Activated CD4-positive, alpha-beta T cell treated with anti-CD3 and anti-CD28 coated beads, Interleukin-2, amount 50 U/mL, for 1 hour (primary cell): ENCODE measurements around the gene LCE1B.

Experiments used
- DNase-seq: peaks from one replicate; pipeline ENCODE4 v3.0.0-alpha.2; 2020

The LCE1B gene, protein sequence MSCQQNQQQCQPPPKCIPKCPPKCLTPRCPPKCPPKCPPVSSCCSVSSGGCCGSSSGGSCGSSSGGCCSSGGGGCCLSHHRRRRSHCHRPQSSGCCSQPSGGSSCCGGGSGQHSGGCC

DNA sequence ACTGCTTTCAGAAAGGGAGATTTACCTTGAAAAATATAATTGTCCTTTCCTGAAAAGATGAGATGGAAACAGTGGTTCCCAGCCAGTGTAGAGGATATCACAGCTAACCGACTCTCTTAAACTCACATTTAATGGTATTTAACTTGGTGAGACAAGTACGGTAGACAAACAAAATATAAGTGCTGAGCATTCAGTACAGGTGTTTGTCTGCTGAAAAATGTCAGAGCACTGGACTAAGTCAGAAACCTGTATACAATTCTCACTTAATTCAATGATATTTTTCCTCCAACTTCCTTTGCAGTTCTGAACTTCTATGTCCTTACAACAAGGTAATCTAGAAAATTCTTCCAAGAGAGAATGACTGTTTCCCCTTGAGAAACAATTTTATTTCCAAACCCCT, at the start of gene LCE1B:
TSS of gene LCE1B (plus strand) at position 301 of the 400 bp plus-strand sequence. CDS start 476 bp downstream, outside the sequence.
- DNase-seq: no peak

DNA sequence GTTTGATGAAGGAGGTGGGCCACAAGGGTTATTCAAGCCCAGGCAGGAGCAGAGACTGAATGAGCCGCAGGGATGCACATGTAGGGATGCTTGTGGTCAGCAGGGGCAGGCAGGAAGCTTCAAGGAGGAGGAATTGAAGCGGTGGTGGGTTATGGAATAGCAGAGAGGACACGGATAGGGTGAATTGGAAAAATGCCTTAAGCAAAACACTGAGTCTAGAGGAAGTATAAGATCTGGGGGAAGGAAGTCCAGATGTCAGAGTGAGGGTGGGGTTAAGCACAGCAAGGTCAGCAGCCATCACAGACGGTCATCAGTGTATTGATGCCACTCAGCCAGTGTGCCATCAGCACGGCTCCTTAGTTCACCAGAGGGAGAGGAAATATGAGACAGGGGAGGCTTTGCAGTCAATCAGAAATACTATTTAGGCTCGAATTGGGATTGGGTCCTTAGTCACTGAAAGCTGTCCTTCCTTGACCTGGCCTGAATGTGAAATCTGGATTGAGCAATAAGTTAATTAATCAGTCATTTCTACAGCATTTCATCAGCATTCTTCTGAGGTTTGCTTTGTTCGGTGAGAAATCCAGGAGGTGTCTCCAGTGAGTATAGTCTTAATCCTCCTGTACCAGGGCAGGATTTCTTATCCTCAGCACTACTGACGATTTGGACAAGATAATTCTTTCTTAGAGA, 42.8 kb upstream of the LCE1B start:
- DNase-seq: no peak

DNA sequence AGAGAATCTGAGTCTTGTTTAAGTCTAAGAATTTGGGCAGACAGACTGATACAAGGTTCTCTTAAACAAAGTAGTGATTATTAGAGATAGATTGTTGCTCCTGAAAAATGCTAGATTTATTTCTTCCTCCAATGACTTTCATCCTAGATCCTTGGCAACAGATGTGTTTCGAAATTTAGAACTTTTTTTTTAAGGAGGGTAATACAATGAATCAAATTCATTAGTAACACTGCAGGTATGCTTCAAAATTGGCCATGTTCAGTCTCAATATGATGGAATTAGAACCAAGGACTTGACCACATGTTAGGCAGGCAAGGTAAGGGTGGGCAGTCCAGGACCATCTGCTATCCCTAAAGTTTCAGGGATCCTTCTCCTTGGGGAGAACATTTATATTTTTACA, 41.4 kb upstream of the LCE1B start:
- DNase-seq: no peak

DNA sequence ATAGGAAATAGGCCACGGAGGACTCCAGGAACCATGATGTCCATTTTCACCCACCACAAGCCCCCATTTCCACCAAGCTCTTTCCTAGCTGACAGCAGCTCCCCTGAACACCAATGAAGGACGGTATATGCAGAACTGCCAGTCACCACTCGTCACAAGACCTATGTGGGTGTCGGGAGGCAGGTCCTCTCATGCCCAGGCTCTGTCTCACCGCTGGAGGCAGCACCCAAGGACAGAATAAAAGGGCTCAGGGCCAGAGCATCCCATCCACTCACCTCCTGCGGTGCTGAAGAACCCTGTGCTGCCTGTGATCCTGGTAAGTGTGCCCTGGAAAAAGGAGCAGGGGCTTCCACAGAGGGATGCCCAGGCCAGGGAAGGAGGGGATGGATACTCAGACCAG, 36.9 kb upstream of the LCE1B start, which contains the start of gene LCE1F:
TSS of gene LCE1F (plus strand) at position 266 of the 400 bp plus-strand sequence. CDS start 1,232 bp downstream, outside the sequence.
- DNase-seq: no peak

DNA sequence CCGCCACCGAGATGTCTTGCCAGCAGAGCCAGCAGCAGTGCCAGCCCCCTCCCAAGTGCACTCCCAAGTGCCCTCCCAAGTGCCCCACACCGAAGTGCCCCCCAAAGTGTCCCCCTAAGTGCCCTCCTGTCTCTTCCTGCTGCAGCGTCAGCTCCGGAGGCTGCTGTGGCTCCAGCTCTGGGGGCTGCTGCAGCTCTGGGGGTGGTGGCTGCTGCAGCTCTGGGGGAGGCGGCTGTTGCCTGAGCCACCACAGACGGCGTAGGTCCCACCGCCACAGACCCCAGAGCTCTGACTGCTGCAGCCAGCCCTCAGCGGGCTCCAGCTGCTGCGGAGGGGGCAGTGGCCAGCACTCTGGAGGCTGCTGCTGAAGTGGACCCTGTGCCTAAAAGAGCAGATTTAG, 35.4 kb upstream of the LCE1B start:
- no peak for DNase-seq

DNA sequence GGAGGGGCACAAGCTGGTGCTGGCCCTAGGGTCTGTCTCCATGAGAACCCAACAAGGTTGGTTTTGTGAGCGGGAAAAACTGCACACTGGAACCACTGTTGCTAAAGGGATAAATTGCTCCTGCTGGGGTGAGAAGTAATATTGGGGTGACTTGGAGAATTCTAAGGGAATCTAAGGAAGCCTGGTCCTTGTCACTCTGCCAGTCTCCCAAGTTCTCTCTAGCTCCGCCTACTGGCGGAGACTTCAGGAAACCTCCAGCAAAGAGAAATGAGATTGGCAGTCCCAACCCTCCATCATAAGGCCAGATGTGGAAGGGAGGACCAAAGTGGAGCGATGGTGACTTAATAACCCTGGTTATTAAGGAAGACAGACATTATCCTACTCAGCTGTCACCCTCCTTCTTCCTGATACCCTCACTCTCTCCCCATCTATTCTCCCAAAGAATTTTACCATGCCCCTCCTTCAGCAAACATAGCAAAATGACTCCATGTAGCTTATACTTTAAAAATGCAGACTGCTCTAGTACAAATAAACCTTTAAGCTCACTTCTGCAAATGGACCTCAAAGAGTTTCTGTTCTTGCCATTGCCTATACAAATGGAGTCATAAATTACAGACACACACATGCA, 34.1 kb upstream of the LCE1B start:
- no peak for DNase-seq

DNA sequence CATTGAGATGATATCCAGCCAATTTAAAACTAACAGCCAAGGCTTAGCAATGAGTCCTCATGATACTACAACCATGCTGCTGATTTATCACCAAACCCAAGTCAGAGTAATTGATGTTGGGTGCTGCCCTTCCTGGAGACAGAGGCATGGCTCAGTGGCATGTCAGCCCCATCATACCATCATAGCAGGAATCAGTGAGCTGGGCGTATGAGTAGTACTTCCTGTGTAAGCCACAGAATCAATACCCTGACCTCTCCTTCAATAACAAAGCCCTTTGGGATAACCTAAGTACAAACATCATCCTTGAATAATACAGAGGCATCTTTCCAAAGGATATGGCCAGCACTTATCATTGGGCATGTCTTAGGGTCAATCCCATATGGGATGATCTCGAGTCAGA, 28.7 kb upstream of the LCE1B start:
- DNase-seq: no peak

DNA sequence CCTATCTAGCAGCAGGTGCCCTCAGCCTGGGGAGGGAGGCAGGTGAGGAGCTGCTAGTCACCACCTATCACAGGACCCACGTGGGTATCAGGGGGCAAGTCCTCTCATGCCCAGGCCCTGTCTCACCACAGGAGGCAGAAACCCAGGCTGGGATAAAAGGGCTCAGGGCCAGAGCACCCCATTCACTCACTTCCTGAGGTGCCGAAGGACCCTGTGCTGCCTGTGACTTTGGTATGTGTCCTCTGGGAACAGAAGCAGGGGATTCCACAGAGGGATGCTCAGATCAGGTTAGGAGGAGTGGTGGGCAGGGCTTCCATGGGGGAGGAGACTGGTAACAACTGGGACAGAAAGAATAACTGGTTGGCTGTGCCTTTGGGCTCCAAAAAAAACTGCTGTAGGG, 25.7 kb upstream of the LCE1B start, which contains the start of gene LCE1E:
TSS of gene LCE1E (plus strand) at position 181 of the 400 bp plus-strand sequence. CDS start 1,043 bp downstream, outside the sequence.
- DNase-seq: no peak

DNA sequence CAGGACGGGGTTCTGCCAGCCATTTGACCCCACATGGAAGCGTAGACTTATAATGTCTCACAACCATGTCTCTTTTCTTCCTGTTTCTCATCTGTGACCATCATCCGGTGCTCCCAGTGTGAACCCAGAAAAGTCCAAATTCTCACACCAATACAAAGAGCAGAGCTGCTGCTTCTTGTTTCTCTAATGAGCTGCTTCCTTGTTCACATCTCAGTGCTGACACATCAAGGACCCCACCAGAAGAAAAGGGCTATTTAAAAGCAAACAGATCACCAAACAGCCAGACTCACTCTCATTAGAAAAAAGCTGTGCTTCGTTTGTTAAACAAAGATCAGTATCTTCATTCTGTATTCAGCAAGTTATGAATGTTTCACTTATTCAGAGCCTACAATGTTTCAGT, 16.1 kb upstream of the LCE1B start:
- no peak for DNase-seq

DNA sequence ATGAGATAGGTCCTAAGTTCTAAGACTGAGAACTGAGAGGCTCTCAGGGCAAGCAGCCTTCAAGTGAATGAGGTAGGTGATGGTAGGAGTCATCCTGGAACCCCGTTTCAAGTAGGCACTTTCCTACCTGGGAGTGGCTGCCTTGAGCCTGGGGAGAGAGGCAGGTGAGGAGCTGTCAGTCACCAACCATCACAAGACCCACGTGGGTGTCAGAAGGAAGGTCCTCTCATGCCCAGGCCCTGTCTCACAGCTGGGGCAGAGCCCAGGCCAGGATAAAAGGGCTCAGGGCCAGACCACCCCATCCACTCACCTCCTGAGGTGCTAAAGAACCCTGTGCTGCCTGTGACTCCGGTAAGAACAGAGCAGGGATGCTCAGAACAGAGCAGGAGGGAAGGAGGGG, 15.3 kb upstream of the LCE1B start, which contains the start of gene LCE1D:
TSS of gene LCE1D (plus strand) at position 301 of the 400 bp plus-strand sequence. CDS start 1,074 bp downstream, outside the sequence.
- no peak for DNase-seq

DNA sequence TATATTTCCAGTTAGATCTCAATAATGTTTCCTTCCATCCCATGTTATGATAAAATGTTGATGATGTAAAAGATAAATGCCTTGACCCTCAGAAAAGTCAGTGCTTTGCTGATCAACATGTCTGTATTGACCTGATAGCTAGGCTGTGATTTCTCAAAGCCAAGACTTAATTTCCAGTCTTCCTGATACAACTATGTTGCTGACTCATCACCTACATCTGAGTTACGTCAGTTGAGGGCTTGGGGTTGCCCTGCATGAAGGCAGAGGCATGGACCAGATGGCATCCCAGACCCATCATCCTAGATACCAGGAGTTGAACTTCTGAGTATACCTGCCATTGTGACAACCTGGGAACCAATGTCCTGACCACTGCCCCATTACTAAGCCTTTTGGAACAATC, 10.4 kb upstream of the LCE1B start:
- no peak for DNase-seq

DNA sequence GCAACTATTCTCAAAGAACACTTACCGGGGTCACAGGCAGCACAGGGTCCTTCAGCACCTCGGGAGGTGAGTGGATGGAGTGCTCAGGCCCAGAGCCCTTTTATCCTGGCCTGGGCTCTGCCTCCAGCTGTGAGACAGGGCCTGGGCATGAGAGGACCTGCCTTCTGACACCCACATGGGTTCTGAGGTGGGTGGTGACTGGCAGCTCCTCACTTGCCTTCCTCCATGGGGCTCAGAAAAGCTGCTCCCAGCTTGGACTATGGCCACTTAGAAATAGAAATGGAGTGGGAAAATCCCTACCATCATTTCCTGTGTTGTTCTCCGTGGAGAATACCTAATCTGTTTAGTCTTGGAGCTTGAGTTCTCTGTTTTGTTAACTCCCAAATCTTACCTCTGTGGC, 5.2 kb upstream of the LCE1B start, which contains the start of gene LCE1C:
TSS of gene LCE1C (minus strand) at position 76 of the 400 bp plus-strand sequence. CDS start 1,173 bp downstream, outside the sequence.
- DNase-seq: no peak

DNA sequence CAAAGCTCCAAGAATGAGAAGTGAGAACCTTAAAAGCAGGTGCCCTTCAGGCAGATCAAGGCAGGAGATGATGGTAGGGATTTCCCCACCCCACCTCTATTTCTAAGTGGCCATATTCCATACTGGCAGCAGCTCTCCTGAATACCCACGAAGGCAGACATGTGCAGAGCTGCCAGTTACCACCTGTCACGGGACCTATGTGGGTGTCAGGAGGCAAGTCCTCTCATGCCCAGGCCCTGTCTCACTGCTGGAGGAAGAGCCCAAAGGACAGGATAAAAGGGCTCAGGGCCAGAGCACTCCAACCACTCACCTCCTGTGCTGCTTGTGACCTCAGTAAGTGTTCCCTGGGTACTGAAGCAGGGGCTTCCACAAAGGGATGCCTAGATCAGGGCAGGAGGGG, 721 bp upstream of the LCE1B start:
- no peak for DNase-seq

DNA sequence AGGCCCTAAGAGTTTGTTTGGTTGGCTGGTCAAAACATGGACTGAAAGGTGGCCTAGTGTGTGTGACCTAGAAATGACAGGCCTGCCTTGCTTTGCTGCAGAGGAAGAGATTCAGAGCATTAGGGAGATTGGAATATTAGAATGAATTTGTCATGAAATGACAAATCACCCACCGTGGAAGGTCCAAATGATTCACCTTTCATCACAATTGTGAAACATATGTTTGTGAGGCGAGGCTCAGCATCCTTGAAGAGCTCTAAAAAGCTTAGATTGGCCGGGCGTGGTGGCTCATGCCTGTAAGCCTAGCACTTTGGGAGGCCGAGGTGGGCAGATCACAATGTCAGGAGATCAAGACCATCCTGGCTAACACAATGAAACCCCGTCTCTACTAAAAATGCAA, 5.5 kb downstream of the LCE1B start:
- DNase-seq: no peak

DNA sequence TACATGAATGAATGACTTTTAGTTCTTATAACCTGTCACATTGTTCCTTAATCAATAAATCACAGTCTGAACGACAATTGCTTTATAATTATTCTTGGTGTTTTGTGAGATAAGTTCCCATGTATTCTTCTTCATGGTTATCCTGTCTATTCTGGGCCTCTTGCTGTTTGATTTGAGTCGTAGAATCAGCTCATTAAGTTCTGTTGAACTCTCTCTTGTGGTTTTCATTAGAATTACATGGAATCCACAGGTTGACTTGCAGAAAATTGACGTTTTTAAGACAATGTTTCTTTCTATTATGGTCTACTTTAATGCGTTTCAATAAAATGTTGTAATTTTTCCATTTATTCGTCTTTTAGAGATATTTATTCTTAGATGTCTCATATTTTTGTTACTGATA, 11.5 kb downstream of the LCE1B start:
- no peak for DNase-seq

DNA sequence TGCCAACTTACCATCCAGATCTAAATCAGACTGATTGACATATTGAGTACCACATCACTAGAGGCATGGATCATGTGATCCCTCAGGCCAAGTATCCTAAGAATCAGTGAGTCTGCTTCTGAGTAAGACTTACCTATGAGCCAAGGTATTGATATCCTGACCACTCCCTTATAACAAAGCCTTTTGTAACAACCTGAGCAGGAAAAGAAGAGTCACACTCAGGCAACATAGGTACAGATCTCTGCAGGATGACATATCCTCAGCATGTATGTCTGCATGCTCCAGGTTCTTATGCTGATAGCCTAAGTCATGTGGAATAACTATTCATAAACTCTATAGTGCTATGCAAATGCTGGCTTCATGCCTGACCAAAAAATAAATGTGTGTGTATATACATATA, 13.2 kb downstream of the LCE1B start:
- DNase-seq: no peak

DNA sequence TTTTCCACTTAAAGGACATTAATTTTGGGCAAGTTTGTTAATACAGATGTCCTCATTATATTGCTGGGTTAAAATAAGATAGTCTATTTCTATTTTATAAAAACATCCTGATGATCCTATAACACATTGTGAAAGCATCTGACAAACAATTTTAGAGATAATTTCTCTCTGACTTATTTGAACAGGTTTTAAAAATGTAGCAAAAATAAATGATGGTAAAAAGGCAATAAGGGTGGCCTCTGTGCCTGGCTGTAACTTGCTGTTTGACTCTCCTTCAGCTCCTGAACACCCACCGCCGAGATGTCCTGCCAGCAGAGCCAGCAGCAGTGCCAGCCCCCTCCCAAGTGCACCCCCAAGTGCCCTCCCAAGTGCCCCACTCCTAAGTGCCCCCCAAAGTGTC, 15.4 kb downstream of the LCE1B start, which contains the start of gene LCE1A:
TSS of gene LCE1A (plus strand) at position 301 of the 400 bp plus-strand sequence. CDS start at position 301, 0 bp downstream.
- DNase-seq: no peak

DNA sequence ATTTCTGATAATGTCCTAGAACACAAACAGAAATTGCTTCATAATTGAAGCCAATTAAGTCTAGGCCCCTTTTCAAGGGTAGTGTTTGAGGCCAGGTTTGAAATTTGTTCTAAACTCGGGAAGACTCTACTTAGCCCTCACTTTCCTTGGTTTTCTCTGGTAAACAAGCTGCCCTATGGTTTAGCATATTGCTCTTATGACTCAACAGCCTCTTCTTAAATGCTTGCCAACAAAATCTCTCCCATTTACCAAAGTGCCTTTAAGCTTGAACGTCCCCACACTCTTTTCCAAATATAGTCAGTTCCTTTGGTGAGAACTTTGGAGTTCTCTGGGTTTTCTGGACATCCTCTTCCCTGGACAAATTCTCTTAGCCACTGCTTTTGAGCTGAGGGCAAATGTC, 25.1 kb downstream of the LCE1B start:
- no peak for DNase-seq

DNA sequence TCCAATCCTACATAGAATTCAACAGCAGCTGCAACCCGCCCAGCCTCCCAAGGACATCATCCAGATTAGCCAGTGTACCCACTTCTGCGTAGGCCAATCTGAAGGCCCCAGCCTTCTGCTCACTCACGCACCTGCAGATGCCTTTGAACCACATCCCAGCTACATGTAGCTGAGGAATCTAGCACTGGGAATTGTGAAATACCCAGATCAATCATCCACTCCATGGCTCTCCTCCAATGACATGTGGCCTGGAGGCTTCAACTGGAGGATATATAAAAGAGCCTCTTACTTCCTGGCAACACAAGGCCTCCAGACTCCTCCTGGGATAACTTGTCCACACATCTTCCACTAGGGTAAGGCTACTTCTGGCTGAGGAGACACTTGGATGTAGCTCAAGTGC, 30.8 kb downstream of the LCE1B start, which contains the start of gene LCE6A:
TSS of gene LCE6A (plus strand) at position 301 of the 400 bp plus-strand sequence. CDS start 665 bp downstream, outside the sequence.
- DNase-seq: no peak

DNA sequence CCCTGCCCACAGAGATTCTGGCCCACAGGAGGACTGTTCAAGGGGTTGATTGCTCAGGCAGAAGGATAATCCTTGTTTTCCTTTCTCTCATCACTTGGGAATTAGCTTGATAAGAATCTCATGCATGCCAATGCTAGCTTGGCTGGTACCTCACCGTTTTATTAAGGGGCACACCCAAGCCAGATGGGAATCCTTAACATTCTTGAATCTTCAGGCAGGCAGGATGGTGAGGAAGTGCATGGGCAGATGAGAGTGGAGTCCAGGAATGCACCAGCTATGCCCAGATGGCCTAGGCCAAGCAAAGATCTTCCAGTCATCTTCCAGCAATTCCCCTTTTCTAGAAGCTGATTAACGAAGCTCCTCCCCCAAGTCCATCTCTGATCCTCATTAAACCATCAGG, 43.9 kb downstream of the LCE1B start:
- no peak for DNase-seq

DNA sequence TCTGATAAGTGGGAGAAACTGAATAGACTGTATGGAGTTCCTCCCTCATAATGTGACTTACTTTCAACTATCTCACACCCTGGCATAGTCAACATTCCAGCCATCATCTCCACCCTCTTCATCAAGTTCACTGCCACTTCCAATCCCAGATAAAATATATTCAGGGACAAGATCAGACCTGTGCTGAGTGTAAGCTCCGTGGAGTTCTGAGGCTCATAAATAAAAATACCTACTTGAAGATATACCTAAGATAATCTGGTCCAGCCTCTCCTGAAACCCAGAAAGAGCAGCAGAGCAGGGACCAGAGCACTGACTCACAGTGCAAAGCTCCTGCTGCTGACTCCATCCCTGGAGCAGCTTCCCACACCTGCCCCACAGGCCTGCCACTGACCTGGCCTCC, 46.3 kb downstream of the LCE1B start:
- no peak for DNase-seq

DNA sequence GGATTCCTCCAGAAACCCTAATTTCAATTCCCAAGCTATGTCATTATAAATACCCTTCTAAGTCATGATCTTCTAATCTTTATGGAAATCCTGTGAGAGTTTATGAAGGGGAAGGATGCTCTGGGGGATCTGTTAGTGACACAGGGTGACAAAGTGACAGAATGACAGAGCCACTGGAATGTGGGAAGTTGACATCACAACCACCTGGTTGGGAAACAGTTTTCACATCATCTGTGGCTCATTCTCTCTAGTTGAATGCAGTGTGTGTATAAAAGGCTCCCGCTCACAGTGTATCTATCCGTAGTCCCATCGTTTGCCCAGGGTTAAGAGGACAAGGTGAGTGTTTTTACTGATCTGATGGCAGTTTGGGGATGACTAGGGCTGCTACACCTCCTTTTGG, 47.9 kb downstream of the LCE1B start, which contains the start of gene LCE7A:
TSS of gene LCE7A (plus strand) at position 301 of the 400 bp plus-strand sequence. CDS start 702 bp downstream, outside the sequence.
- no peak for DNase-seq

DNA sequence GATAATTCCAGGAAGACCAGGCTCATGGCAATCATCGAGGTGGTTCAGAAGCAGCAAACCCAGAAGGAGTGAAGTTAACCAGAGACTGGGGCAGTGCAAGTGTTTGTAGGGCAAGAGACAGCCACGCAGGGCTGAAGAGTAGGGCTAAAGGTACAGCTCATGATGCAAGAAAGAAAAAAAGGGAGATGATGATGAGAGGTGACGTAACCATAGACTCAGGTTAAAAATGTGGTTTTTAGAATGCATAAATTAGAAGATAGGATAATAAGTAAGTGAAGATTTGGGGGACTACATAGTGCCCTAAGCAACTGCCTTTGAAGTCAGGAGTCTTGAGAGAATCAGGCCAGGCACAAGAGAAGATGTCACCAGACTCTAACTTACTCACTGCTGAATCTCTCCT, 48.4 kb downstream of the LCE1B start:
- no peak for DNase-seq

DNA sequence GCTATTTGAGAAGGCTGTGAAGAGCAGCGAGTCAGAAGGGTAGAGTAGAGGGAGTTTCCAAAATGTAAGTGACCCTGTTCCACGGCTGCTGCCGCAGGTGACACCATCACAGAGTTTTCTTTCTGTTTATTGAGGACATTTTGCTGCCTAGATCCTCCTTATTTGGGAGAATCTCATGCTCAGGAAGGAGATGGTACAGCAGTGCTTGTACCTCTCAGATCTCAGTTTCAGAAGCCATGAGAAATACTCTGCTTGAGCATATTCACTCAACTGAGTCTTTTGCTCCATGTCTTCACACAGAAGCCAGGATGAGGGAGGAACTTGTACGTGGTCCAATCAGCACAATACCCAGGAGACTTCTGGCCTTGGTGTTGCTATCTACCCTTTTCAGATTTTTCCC, 49.6 kb downstream of the LCE1B start:
- DNase-seq: no peak
